Measurements from ENCODE around the gene PCNX3. TPM values are rescaled to one million over a fixed set of nuclear protein-coding genes. Genes with fewer than 3 reads are reported as not detected.

Gene PCNX3
- total and polyA plus RNA-seq, 5 donors = 10.2 to 17.2 (median 13.9) TPM

Small RNAs within 50 kb of the gene (microRNA-seq; reads per million reads assigned to microRNA genes)
- gene MIR4489 = 0 reads per million in 2 donors
- gene MIR4690 = 0 reads per million in 2 donors

Other genes with a start within 250 kb of the PCNX3 start
- 1 to 10 TPM; 6.1 to 7.7 (median 7.4) TPM for gene SLC25A45, start 233.1 kb upstream of the PCNX3 start, total RNA-seq
- 5.5 TPM for gene SLC25A45, start 233.1 kb upstream of the PCNX3 start, polyA plus RNA-seq
- gene FRMD8, start 229.1 kb upstream of the PCNX3 start, total RNA-seq = 10 to 100 TPM; 12.2 to 16.1 (median 12.9) TPM
- gene FRMD8, start 229.1 kb upstream of the PCNX3 start, polyA plus RNA-seq = 9.3 TPM
- gene NEAT1, start 193.0 kb upstream of the PCNX3 start, total RNA-seq = 100 to 1,000 TPM; 346 to 441 (median 427) TPM
- gene NEAT1, start 193.0 kb upstream of the PCNX3 start, polyA plus RNA-seq = 441 TPM
- gene MALAT1, start 116.7 kb upstream of the PCNX3 start, total RNA-seq = 1,000 to 10,000 TPM; 3,773 to 5,353 (median 5,000) TPM
- 1,948 TPM for gene MALAT1, start 116.7 kb upstream of the PCNX3 start, polyA plus RNA-seq
- 10 to 100 TPM; 59.9 to 65.2 (median 62.8) TPM for gene SCYL1, start 90.7 kb upstream of the PCNX3 start, total RNA-seq
- 56.6 TPM for gene SCYL1, start 90.7 kb upstream of the PCNX3 start, polyA plus RNA-seq
- 100 to 1,000 TPM; 128 to 161 (median 140) TPM for gene LTBP3, start 57.4 kb upstream of the PCNX3 start, total RNA-seq
- gene LTBP3, start 57.4 kb upstream of the PCNX3 start, polyA plus RNA-seq = 60.2 TPM
- gene ZNRD2, start 45.3 kb upstream of the PCNX3 start, total RNA-seq = 10 to 100 TPM; 32.6 to 35.3 (median 34.9) TPM
- 56.8 TPM for gene ZNRD2, start 45.3 kb upstream of the PCNX3 start, polyA plus RNA-seq
- gene FAM89B, start 43.2 kb upstream of the PCNX3 start, total RNA-seq = 10 to 100 TPM; 40.5 to 46.6 (median 45.9) TPM
- gene FAM89B, start 43.2 kb upstream of the PCNX3 start, polyA plus RNA-seq = 43.0 TPM
- gene EHBP1L1, start 39.7 kb upstream of the PCNX3 start, total RNA-seq = 10 to 100 TPM; 43.9 to 80.2 (median 48.2) TPM
- 35.7 TPM for gene EHBP1L1, start 39.7 kb upstream of the PCNX3 start, polyA plus RNA-seq
- gene KCNK7, start 20.0 kb upstream of the PCNX3 start, total RNA-seq = under 1 TPM; 0.28 to 0.88 (median 0.55) TPM
- 0.18 TPM for gene KCNK7, start 20.0 kb upstream of the PCNX3 start, polyA plus RNA-seq
- gene MAP3K11, start 1.6 kb upstream of the PCNX3 start, total RNA-seq = 10 to 100 TPM; 35.0 to 41.2 (median 38.1) TPM
- gene MAP3K11, start 1.6 kb upstream of the PCNX3 start, polyA plus RNA-seq = 30.8 TPM
- gene SIPA1, start 22.3 kb downstream of the PCNX3 start, total RNA-seq = 10 to 100 TPM; 22.4 to 27.4 (median 26.2) TPM
- gene SIPA1, start 22.3 kb downstream of the PCNX3 start, polyA plus RNA-seq = 19.3 TPM
- gene RELA, start 47.1 kb downstream of the PCNX3 start, total RNA-seq = 10 to 100 TPM; 40.1 to 54.6 (median 40.9) TPM
- 30.6 TPM for gene RELA, start 47.1 kb downstream of the PCNX3 start, polyA plus RNA-seq
- 10 to 100 TPM; 49.0 to 57.2 (median 54.0) TPM for gene KAT5, start 96.5 kb downstream of the PCNX3 start, total RNA-seq
- gene KAT5, start 96.5 kb downstream of the PCNX3 start, polyA plus RNA-seq = 49.1 TPM
- 10 to 100 TPM; 68.1 to 94.4 (median 76.4) TPM for gene RNASEH2C, start 105.0 kb downstream of the PCNX3 start, total RNA-seq
- gene RNASEH2C, start 105.0 kb downstream of the PCNX3 start, polyA plus RNA-seq = 158 TPM
- 10 to 100 TPM in 1 of 4 donors, 1 to 10 TPM in 3; 9.0 to 14.1 (median 9.1) TPM for gene AP5B1, start 165.2 kb downstream of the PCNX3 start, total RNA-seq
- 6.6 TPM for gene AP5B1, start 165.2 kb downstream of the PCNX3 start, polyA plus RNA-seq
- gene OVOL1, start 171.3 kb downstream of the PCNX3 start, total RNA-seq = not detected
- not detected for gene OVOL1, start 171.3 kb downstream of the PCNX3 start, polyA plus RNA-seq
- gene SNX32, start 218.2 kb downstream of the PCNX3 start, total RNA-seq = under 1 TPM in 3 of 4 donors, not detected in 1; 0.20 to 0.88 (median 0.48) TPM
- 0.20 TPM for gene SNX32, start 218.2 kb downstream of the PCNX3 start, polyA plus RNA-seq
- 100 to 1,000 TPM; 285 to 470 (median 377) TPM for gene CFL1, start 242.4 kb downstream of the PCNX3 start, total RNA-seq
- 389 TPM for gene CFL1, start 242.4 kb downstream of the PCNX3 start, polyA plus RNA-seq
- gene MUS81, start 244.7 kb downstream of the PCNX3 start, total RNA-seq = 10 to 100 TPM; 33.3 to 39.5 (median 35.8) TPM
- 44.7 TPM for gene MUS81, start 244.7 kb downstream of the PCNX3 start, polyA plus RNA-seq